Motor neuron (in vitro differentiated cells): ENCODE measurements around the gene SLC25A51. TPM values are rescaled to one million over a fixed set of nuclear protein-coding genes. Genes with fewer than 3 reads are reported as not detected.
"Not testable (repeated sequence)": the region's sequence is repeated elsewhere in the genome, so short reads cannot be mapped to it uniquely, and the experiment has no call there.

Source experiments
- ATAC-seq, 8 experiments: fragments of 200-7000 bp; cut with Tn5 transposase; replicated peaks in 6 of 8; 2 replicates each; pipeline ENCODE4 v1.8.0; 2021; ENCODE audit warnings: mild to moderate bottlenecking in 8 of 8, moderate library complexity in 8 of 8
- H3K27ac ChIP-seq, 2 donors: fragments of 250-450 bp; sonication (Bioruptor Pico); 2 replicates each; pipeline ENCODE4 v1.9.0; 2021; ENCODE audit warnings: antibody characterized with exemption in 2 of 2, mild to moderate bottlenecking in 2 of 2, moderate library complexity in 1 of 2
- H3K4me1 ChIP-seq, 2 donors: fragments of 250-450 bp; sonication (Bioruptor Pico); replicated peaks in 1 of 2; 2 replicates each; pipeline ENCODE4 v1.6.1; 2021; ENCODE audit warnings: antibody characterized with exemption in 2 of 2, mild to moderate bottlenecking in 2 of 2, moderate library complexity in 1 of 2
- H3K4me3 ChIP-seq, 5 donors: fragments of 250-450 bp; sonication (Bioruptor Pico); 2 replicates each; pipeline ENCODE4 v1.9.0; 2021; ENCODE audit warnings: antibody characterized with exemption in 5 of 5, mild to moderate bottlenecking in 5 of 5, moderate library complexity in 4 of 5
- WGBS, 10 experiments: fragments of 450-650 bp; shearing (Covaris generic); methylation state at CpG; one replicate each; pipeline ENCODE4 v1.0.0; 2022; 5-methylcytosine and 5-hydroxymethylcytosine counted together
- in situ Hi-C, 9 experiments: fragments of 400-800 bp; cut with MboI; loops; one replicate each; pipeline ENCODE4 v1.15.0; 2021; ENCODE audit warnings: low sequenced_read_pairs in 9 of 9, low pct_unique_long_range_greater_than_20kb in 2 of 9; ENCODE audit not compliant: unreplicated experiment in 9 of 9
- total RNA-seq, 8 experiments: library from RNA; unstranded; fragments of 300-600 nt; gene quantifications; 2 replicates each; pipeline versions ENCODE4 v1.2.3 to v1.2.4, GENCODE V29; 2022

The SLC25A51 gene
- total RNA-seq, 8 experiments from 2014 or later, result 23.9 to 40.0 (median 29.5) TPM

DNA sequence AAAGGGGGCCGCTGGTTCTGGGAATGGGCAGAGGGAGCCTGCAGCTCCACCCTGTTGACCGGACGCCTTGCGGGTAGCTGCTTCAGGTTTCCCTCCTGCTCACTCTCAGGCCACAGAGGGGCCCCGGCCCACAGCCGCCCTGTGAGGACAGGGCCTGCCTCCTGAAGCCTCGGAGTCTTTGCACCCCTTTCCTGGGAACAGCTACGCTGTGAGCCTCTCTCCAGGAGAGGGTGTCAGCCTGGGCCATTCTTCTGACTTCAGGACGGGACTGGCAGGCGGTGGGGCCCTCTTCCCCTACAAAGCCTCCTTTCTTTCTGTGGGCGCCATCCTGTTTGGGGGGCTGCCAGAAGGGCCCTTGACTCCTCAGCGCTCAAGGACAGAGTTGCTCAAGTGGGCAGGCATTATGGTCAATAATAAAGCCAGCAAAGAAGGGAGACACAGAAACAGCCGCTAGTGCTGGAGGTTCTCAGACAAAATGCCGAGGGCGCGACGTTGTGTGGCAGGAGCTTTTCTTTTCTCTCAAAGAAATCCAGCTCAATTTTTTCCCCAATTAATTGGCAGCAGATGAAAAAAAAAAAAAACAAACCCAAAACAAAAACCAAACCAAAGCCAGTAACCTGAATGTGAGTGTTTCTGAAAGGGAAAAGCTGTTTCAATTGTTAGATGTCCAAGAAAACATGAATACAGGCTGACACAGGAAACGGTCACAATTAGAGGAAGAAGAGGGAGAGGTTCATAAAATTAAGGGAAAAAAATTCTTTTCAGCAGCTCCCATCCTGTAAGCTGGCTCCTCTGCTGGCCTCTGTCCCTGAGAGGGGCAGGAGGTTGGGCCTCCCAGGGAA lies 12.8 kb upstream of the SLC25A51 start:
- in situ Hi-C loops, result loop anchor here in 8 of 9 experiments (10.0 to 25.0 kb wide), 7 partner anchors 146 to 496 kb away; partner anchors contain the start of genes SHB (in 3 of the 8), IGFBPL1 (in 1 of the 8) and POLR1E (in 1 of the 8)
- 25 to 92% (median 83%) methylated on average over 1 to 9 of the region's 18 CpGs for WGBS, 10 experiments
- H3K4me3 ChIP-seq, result no peak overlapping the region
- peak in 1 of 8 experiments; percentile 10 for ATAC-seq
- H3K4me1 ChIP-seq, result peaks cover 44 to 49% of the 10 kb centered on the region in 2 donors
- peak overlapping the region in 1 of 2 donors; percentile 52 for H3K27ac ChIP-seq

- Histone ChIP-seq H3K4me3 (no peak overlapping the region), H3K4me1 (peaks cover 37 to 42% of the 10 kb centered on the region in 2 donors), H3K27ac (no peak overlapping the region)
- in situ Hi-C loops, result loop anchor here in 8 of 9 experiments (10.0 to 25.0 kb wide), 7 partner anchors 146 to 496 kb away; partner anchors contain the start of genes SHB (in 3 of the 8), IGFBPL1 (in 1 of the 8) and POLR1E (in 1 of the 8)
- ATAC-seq, result no peak
- 80 to 100% (median 92%) methylated on average over 1 to 4 of the region's 14 CpGs; no CpG with 5 or more reads in 4 of the 10 experiments for WGBS, 10 experiments
Measured at GRCh38 chr9:37915911-37916470, 12.1 kb upstream of the SLC25A51 start.

GRCh38 chr9:37914701-37915358 lies 10.9 kb upstream of the SLC25A51 start:
- no peak overlapping the region for H3K4me3 ChIP-seq
- WGBS, 10 experiments, result 49 to 100% (median 100%) methylated on average over 1 to 3 of the region's 11 CpGs; no CpG with 5 or more reads in 5 of the 10 experiments
- no peak overlapping the region for H3K27ac ChIP-seq
- peaks cover 26 to 31% of the 10 kb centered on the region in 2 donors for H3K4me1 ChIP-seq
- in situ Hi-C loops, result loop anchor here in 8 of 9 experiments (10.0 to 25.0 kb wide), 7 partner anchors 147 to 497 kb away; partner anchors contain the start of genes SHB (in 3 of the 8), IGFBPL1 (in 1 of the 8) and POLR1E (in 1 of the 8)
- no peak for ATAC-seq

DNA sequence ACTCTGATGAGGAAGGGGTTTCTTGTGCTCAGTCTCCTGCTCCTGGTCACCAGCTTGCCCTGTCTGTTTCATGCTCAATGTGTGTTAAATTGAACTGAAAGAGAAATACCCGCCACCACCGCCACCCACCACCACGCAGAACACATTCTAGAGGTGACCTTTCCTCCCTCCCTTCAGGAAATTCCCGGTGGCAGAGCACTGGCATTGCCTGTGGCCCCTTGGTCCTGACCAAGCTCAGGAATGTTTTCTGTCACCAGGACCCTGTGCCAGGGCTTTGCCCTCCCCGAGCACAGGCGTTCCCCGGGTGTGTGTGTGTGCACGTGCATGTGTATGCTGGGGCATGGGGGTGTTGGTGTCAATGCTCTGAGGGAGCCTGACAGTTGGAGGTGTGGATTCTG lies 10.2 kb upstream of the SLC25A51 start:
- Histone ChIP-seq H3K27ac (no peak overlapping the region), H3K4me3 (no peak overlapping the region), H3K4me1 (peaks cover 20 to 25% of the 10 kb centered on the region in 2 donors)
- no peak for ATAC-seq
- WGBS, 10 experiments, result 60 to 100% methylated on average over 1 of the region's 8 CpGs; no CpG with 5 or more reads in 8 of the 10 experiments
- in situ Hi-C loops, result loop anchor here in 8 of 9 experiments (10.0 to 25.0 kb wide), 7 partner anchors 148 to 498 kb away; partner anchors contain the start of genes SHB (in 3 of the 8), IGFBPL1 (in 1 of the 8) and POLR1E (in 1 of the 8)

- Histone ChIP-seq H3K27ac (no peak overlapping the region), H3K4me1 (peaks cover 14 to 20% of the 10 kb centered on the region in 2 donors), H3K4me3 (no peak overlapping the region)
- in situ Hi-C loops, result loop anchor here in 8 of 9 experiments (10.0 to 25.0 kb wide), 7 partner anchors 149 to 499 kb away; partner anchors contain the start of genes SHB (in 3 of the 8), IGFBPL1 (in 1 of the 8) and POLR1E (in 1 of the 8)
- ATAC-seq, result peak; percentile 66 to 98 (median 97)
- 0 to 100% (median 33%) methylated on average over 1 to 4 of the region's 11 CpGs for WGBS, 10 experiments
Measured at GRCh38 chr9:37913480-37914153, 9.7 kb upstream of the SLC25A51 start.

DNA sequence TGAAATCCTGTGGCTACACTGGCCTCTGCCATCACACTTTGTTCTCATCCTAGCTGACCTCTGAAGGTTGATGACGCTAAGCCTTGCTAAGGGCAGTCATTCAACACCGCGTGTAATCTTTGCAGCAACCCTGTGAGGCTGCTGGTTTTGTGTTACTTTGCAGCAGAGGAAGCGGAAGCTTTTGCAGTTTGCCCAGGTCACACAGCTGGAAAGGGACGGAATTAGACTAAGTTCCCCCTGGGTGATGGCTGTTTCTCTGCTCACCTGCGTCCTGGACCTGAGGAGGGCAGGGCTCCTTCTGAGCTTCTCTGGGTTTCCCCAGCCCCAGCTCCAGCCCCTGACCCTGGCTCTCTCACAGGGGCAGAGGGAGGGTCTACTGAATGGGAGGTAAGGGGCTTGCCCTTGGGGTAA lies 7.3 kb upstream of the SLC25A51 start:
- in situ Hi-C loops, result loop anchor here in 8 of 9 experiments (10.0 to 25.0 kb wide), 7 partner anchors 151 to 501 kb away; partner anchors contain the start of genes SHB (in 3 of the 8), IGFBPL1 (in 1 of the 8) and POLR1E (in 1 of the 8)
- ATAC-seq, result no peak
- H3K4me1 ChIP-seq, result peaks cover 0 to 3% of the 10 kb centered on the region in 2 donors
- no peak overlapping the region for H3K4me3 ChIP-seq
- WGBS, 10 experiments, result 61 to 100% (median 80%) methylated on average over 2 to 4 of the region's 6 CpGs; no CpG with 5 or more reads in 5 of the 10 experiments
- H3K27ac ChIP-seq, result no peak overlapping the region

DNA sequence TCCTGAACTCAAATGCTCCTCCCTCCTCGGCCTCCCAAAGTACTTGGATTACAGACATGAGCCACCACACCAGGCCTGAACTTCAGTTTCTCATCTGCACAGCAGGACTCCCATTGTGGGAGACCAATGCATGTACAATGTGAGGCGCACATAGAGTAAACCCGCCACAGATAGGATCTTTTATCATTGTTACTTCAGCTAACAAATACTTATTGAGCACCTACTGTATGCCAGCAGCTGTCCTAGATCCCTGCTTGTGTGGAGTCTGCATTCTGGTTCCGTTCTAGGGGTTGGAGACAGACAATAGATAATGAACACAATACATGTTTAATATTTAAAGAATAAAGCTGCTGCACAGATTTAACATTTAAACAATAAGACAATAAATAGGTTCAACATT lies 6.3 kb upstream of the SLC25A51 start:
- in situ Hi-C loops, result loop anchor here in 8 of 9 experiments (10.0 to 25.0 kb wide), 7 partner anchors 152 to 502 kb away; partner anchors contain the start of genes SHB (in 3 of the 8), IGFBPL1 (in 1 of the 8) and POLR1E (in 1 of the 8)
- ATAC-seq, result no peak
- Histone ChIP-seq H3K27ac (no peak overlapping the region), H3K4me1 (peaks cover 0 to under 1% of the 10 kb centered on the region in 2 donors), H3K4me3 (no peak overlapping the region)
- 0 to 100% (median 93%) methylated on average over 1 to 4 of the region's 4 CpGs; no CpG with 5 or more reads in 3 of the 10 experiments for WGBS, 10 experiments

DNA sequence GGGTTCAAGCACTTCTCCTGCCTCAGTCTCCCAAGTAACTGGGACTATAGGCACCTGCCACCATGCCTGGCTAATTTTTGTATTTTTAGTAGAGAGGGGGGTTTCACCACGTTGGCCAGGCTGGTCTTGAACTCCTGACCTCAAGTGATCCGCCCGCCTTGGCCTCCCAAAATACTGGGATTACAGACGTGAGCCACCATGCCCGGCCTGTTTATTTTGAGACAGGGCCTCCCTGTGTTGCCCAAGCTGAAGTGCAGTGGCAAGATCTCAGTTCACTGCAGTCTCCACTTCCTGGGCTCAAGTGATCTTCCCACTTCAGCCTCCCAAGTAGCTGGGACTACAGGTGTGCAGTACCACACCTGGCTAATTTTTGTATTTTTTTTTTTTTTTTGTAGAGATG lies 5.9 kb upstream of the SLC25A51 start:
- not testable (repeated sequence) for H3K4me3 ChIP-seq, ATAC-seq, H3K4me1 ChIP-seq, H3K27ac ChIP-seq
- WGBS, 10 experiments, result 48 to 100% (median 78%) methylated on average over 1 to 5 of the region's 5 CpGs; no CpG with 5 or more reads in 4 of the 10 experiments
- in situ Hi-C loops, result loop anchor here (10.0 to 25.0 kb wide), 7 partner anchors 152 to 502 kb away; partner anchors contain the start of genes SHB (in 3 of the 9), IGFBPL1 (in 1 of the 9) and POLR1E (in 1 of the 9)

DNA sequence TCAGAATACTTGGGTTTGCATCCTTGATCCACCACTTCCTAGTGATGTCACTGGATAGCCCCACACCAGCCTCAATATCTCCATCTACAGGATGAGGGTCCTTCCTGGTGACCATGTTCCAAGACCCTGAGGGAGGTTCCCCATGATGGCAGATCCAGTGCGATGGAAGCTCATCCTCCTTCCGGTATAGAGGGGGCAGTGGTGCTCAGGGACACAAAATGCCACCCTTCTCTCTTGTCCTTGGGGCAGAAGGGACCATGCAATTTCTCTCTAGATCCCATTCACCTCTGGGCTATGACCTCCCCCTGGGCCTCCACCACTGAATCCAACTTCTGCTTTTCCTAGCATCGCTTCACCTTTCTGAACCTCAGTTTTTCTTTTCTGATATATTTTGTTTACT lies 5.4 kb upstream of the SLC25A51 start:
- Histone ChIP-seq H3K4me1 (peaks cover 0 to 9% of the 10 kb centered on the region in 2 donors), H3K27ac (no peak overlapping the region), H3K4me3 (no peak overlapping the region)
- WGBS, 10 experiments, result 95 to 100% (median 100%) methylated on average over 1 to 3 of the region's 3 CpGs; no CpG with 5 or more reads in 3 of the 10 experiments
- in situ Hi-C loops, result loop anchor here in 7 of 9 experiments (10.0 to 25.0 kb wide), 6 partner anchors 153 to 503 kb away; partner anchors contain the start of genes SHB (in 3 of the 7), IGFBPL1 (in 1 of the 7) and POLR1E (in 1 of the 7)
- ATAC-seq, result no peak

DNA sequence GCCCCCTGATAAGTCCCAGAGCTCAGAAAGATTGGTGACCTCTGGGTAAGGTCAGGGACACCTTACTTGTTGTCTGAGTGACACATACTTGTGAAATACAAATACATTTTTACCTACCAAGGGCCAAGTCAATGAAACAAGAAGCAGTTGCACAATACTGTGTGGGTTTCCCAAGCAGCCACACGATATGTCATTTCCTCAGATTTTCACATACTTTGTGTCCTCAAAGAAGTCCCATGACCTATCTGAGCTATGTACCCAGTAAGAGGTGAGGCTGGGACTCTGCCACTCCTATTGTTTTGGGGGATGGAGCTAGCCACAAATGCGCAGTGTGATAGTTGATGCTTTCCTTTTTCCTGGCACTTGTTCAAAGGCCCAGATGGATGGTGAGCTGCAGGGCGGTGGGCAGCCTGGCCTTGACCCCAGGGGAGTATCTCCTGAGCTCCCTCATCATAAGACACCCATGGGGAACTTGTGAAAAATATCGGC lies 4.8 kb upstream of the SLC25A51 start:
- in situ Hi-C loops, result loop anchor here in 7 of 9 experiments (10.0 to 25.0 kb wide), 6 partner anchors 154 to 504 kb away; partner anchors contain the start of genes SHB (in 3 of the 7), IGFBPL1 (in 1 of the 7) and POLR1E (in 1 of the 7)
- no peak overlapping the region for H3K4me3 ChIP-seq
- 53 to 100% (median 83%) methylated on average over 1 to 4 of the region's 4 CpGs; no CpG with 5 or more reads in 1 of the 10 experiments for WGBS, 10 experiments
- no peak for ATAC-seq
- no peak overlapping the region for H3K27ac ChIP-seq
- peaks cover 0 to 9% of the 10 kb centered on the region in 2 donors for H3K4me1 ChIP-seq

DNA sequence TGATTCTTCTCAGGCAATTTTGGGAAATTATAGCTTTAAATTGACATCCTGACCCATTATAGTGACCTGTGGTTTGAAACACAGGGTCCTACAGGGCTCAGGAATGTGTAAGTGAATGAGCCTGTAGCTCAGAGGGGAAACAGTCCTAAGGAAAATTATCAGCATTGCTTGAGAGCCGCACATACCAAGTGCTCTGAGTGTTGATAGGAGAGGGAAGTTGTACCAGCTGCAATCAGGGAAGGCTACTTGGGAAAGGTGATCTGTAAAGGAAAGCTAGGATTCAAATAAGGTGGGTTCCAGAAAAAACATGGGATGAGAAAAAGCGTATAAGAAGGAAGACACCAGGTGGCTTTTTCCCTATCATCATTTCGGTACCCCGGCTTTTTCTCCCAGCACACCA lies 4.4 kb upstream of the SLC25A51 start:
- Histone ChIP-seq H3K4me1 (peaks cover 0 to 9% of the 10 kb centered on the region in 2 donors), H3K4me3 (no peak overlapping the region), H3K27ac (no peak overlapping the region)
- no peak for ATAC-seq
- in situ Hi-C loops, result loop anchor here in 7 of 9 experiments (10.0 to 25.0 kb wide), 6 partner anchors 154 to 504 kb away; partner anchors contain the start of genes SHB (in 3 of the 7), IGFBPL1 (in 1 of the 7) and POLR1E (in 1 of the 7)
- WGBS, 10 experiments, result 50 to 100% (median 80%) methylated on average over 1 to 4 of the region's 4 CpGs
